HS-5 (cell line): ENCODE data around the gene MYO15A.
"Not testable (repeated sequence)": the region's sequence is repeated elsewhere in the genome, so short reads cannot be mapped to it uniquely, and the experiment has no call there.

Source experiments
- DNase-seq: peaks from one replicate; pipeline ENCODE4 v3.0.0-alpha.2; 2012; ENCODE audit warnings: low read depth

MYO15A gene

DNA sequence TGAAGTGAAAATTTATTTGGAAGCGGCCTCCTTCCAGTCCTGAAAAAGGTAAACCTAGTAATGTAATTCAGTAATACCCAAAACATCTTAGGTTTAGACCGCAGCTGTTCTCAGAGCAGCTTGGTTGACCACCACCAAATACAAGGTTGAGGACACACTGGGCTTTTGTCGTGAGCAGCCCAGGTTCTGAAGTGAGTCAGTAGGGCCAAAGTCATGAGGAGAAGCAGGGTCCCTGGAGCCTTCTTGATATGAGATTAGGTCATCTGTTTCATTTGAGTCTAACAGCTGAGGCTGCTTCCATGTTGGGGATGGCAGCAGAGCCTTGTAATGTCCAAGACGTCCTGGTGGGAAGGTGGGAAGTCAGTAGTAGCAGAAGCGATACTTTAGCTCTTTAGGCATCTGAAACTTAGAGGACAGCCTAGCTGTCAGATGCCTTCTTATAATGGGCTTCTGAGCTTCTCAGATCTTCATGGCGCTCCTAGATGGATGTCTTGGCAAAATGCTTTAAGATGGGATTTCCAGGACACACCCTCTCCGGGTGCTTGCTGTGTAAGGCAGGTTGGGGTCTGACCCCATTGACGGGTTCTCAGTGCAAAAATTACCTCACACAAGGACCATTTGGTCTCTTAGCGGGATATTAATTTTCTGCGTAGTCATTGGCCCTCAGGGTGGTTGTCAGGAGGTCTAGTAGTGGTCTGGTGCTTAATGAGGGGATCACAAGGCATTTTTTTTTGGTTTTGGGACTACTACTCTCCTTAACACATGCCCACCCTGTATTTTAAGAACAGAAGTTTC is 77.5 kb downstream of the MYO15A start:
- DNase-seq = no peak

DNA sequence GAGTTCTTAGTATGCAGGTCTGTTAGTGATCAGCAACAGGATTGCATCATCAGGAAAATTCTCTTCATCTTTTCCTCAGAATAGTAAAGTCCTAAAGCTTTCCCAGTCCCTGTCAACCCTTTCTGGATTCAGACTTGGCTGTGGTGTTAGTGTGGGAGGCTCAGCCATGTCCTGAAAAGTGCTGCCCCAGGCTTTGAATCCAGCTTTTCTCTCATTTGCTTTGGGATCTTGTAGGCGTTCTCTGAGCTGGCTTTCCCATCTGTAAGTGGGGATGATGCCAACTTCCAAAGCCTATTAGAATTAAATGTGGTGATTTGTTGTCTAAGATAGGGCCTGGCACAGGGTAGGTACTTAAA is 78.0 kb downstream of the MYO15A start:
- no peak for DNase-seq

DNA sequence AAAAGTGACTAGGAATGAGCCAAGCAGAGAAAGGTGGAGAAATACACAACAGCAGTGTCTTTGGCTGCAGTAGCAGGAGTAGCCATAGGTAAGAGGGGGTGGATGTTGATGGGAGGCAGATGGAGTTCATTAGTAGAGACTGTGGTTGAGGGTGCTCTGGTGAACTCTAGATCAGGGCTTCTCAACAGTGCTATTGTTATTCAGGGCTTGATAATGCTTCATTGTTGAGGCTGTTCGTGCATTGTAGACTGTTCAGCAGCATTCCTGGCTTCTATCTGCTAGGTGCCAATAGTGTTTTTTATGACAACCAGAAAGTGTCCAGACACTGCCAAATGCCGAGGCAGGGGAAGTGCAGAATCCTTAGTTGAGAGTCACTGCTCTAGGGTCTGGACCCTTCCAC is 78.7 kb downstream of the MYO15A start:
- DNase-seq = no peak

DNA sequence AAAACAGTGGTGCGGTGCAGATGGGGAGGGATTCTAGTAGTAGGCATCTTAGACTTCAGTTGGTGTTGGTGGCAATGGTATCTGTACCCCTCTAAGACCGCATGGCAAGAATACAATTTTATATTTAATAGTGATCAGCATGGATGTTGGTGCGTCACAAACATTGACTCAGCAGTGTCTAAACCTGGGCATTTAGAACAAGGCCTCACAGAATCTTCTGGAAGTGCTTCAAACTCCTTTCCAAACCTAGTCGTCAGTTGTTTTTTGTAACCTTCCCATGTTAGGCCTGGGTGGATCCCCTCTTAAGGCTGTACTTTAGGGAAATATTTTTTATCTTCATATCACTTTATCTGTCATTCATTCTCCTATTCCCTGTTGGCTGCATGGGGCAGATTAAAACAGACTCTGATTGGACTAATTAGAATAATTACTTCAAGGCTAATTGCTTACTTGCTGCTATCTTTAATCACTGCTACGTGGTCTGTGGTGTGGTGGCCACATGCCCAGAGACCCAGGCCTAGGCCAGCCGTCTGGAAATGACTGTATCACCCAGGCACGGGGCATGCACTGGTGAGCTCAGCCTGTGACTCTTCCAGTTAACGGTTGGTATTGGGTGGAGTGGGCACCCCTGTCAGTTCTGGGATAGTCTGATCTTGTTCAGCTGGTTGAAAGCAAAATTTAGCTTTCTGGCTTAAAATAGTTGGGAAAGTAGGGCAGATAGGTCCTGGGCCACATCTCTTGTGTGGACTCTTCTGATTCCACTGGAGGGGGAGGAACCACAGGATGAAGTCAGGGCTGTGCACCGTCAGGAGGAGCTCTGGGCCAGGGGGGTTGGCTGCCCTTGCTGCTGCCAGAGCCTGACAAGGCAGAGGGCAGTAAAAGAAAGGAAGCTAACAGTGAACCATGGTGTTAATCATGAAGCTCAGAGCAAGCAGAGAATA is 79.5 kb downstream of the MYO15A start:
- DNase-seq = no peak

DNA sequence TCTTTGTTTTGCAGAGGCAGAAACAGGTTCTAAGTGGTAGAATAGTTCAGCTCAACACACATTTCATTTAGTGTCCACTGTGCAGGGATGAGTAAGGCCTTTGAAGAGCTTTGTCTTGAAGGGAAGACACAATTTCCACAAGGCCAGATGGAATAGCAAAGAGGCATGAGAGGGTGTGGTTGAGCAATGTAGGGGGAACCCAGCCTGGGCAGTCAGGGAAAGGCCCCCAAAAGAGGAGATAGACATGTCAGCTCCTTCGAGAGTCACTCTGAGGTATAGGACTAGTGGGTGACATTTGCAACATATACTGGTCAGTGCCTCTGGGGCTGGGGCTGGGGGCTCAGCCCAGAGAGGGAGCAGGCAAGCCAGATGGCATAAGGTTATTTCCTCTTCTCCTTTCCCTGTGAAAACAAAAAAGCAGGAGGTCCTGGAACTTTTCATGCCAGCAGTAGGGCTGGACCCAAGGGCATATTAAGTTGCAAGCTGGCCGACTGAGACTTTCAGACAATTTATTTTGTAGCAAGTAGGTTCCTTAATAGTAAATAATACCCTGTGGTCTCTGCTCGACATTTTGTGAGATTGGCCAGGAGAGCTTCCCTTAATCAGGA is 82.2 kb downstream of the MYO15A start:
- no peak for DNase-seq

GRCh38 chr17:18191236-18191667 is 82.7 kb downstream of the MYO15A start:
- no peak for DNase-seq

DNA sequence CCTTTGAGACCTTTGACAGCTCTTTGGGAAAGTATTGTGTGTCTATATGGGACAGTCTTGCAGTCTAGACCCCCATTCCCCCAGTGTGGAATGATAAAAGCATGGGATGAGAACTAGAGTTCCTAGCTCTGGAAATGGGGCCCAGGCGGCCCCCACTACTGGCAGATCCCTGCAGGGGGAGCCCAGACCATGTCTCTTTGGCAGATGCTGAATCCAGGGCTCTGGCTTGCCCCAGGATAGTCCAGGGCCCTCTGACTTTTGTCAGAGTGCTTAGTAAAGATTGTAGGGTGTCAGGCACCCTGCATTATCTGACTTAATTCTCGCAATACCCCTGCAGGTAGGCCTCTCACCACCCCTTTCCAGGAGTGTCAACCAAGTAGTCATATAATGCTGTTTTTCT is 83.4 kb downstream of the MYO15A start:
- DNase-seq = no peak

GRCh38 chr17:18194394-18194793 is 85.8 kb downstream of the MYO15A start:
- DNase-seq = no peak

- no peak for DNase-seq
Measured at GRCh38 chr17:18194804-18195203, 86.2 kb downstream of the MYO15A start.

GRCh38 chr17:18195246-18195645 is 86.7 kb downstream of the MYO15A start:
- no peak for DNase-seq

DNA sequence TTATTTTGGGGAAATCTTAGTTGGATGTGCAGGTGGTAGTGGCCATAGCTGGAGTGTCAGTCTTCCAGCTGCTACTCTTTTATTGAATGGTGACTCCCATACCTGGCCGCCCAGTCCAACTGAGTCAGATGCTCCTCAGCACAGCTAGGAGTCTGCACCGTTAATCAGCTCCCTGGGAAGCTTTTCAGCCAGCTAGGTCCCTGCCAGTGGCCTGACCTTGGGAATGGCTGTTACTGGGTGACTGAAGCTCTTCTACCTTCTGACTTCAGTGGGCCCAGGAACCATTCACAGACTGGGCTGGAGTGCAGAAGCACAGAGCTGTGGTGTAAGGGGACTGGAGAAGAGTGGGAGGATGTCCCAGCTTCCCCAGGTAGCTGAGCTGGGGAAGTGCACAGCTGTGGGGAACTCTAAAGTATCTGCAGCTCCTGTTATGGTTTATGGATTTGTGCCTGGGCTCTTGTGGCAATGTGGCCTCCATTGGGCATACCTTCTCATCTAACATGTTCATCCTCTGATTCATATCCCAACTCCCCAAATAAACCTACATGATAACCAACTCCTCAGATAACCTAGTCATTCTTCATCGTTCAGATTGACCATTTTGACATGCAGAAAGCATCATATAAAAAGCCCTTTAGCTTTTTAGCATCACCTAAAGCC is 89.1 kb downstream of the MYO15A start:
- no peak for DNase-seq

GRCh38 chr17:18198530-18198929 is 90.0 kb downstream of the MYO15A start:
- DNase-seq = no peak

GRCh38 chr17:18201108-18201507 is 92.6 kb downstream of the MYO15A start:
- DNase-seq = no peak

DNA sequence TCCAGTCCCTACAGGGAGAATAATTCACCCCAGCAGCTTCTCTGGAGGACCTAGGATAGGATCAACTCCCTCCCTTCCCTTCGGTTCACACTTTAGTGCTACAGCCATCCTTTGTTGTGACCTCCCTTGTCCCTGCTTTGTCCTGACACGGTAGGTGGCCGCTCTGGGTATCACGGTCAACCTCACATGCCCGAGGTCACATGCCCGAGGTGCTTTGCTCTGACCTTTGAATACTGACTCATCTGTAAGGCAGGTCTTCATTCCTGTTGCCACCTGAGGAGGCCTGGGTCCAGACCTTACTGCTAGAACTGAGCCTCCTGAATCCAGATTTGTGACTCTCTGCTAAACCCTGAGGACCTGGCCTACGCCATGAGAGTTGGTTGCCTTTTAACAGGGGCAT is 94.8 kb downstream of the MYO15A start:
- DNase-seq = no peak

DNA sequence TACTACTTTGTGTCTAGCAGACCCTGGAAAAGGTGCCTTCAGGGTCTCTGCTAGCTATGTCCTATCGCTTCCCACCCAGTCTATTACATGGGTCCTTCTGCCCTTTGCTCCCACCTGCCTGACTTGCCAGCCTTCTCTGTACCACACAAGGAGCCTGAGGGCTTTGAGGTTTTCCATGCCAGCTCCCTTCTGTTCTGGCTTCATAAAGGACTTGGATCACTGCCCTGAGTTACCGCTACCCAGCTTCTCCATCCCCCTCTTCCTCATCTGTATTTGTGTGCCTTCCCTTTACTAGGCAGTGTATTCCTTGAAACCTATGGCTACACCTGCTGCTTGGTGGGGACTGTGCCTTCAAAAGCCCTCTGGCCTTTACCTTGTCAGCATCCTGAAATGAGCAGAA is 97.3 kb downstream of the MYO15A start:
- DNase-seq = no peak

- DNase-seq = no peak
Measured at GRCh38 chr17:18206962-18207361, 98.4 kb downstream of the MYO15A start.

DNA sequence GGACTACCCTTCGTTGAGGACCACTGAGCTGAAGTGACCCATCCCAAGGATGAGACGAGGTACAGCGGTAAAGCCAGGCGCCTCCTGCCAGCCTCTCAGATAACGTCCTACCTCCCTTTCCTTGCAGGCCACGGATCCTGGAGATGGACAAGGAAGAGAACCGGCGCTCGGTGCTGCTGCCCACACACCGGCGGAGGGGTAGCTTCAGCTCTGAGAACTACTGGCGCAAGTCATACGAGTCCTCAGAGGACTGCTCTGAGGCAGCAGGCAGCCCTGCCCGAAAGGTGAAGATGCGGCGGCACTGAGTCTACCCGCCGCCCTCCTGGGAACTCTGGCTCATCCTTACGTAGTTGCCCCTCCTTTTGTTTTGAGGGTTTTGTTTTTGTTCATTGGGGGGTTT is 99.5 kb downstream of the MYO15A start:
- no peak for DNase-seq

GRCh38 chr17:18213666-18214270 is 105.2 kb downstream of the MYO15A start:
- no peak for DNase-seq

- DNase-seq = not testable (repeated sequence)
Measured at GRCh38 chr17:18216906-18217305, 108.3 kb downstream of the MYO15A start.

- DNase-seq = no peak
Measured at GRCh38 chr17:18217412-18218015, 109.0 kb downstream of the MYO15A start.

- DNase-seq = no peak
Measured at GRCh38 chr17:18218756-18219415, 110.3 kb downstream of the MYO15A start.
